GM13976 (cell line): ENCODE data around the gene C3orf62.

ENCODE experiments used
- DNase-seq: peaks from one replicate; pipeline ENCODE4 v3.0.0; 2012; ENCODE audit warnings: low spot score
- in situ Hi-C: fragments of 300-500 bp; cut with MboI; formaldehyde crosslinking; loops from one replicate; pipeline ENCODE4 v1.12.0; 2022; ENCODE audit warnings: low sequenced_read_pairs, mixed read lengths, inconsistent platforms; ENCODE audit not compliant: unreplicated experiment
- TF ChIP-seq, protein P1 (sequence below): IDR thresholded peaks from 2 replicates; pipeline ENCODE4 v1.5.1; 2012; ENCODE audit warnings: borderline replicate concordance, mild to moderate bottlenecking; ENCODE audit not compliant: insufficient read depth; ENCODE audit errors: extremely low read depth, missing control alignments, control extremely low read depth

C3orf62 gene

DNA sequence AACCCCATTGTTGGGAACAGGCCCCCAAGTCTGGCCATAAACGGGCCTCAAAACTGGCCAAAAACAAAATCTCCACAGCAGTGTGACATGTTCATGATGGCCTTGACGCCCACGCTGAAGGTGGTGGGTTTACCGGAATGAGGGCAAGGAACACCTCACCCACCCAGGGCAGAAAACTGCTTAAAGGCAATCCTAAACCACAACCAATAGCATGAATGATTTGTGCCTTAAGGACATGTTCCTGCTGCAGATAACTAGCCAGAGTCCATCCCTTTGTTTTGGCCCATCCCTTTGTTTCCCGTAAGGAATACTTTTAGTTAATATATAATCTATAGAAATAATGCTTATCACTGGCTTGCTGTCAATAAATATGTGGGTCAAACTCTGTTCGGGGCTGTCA lies 57.9 kb downstream of the C3orf62 start:
- TF ChIP-seq, protein P1, sequence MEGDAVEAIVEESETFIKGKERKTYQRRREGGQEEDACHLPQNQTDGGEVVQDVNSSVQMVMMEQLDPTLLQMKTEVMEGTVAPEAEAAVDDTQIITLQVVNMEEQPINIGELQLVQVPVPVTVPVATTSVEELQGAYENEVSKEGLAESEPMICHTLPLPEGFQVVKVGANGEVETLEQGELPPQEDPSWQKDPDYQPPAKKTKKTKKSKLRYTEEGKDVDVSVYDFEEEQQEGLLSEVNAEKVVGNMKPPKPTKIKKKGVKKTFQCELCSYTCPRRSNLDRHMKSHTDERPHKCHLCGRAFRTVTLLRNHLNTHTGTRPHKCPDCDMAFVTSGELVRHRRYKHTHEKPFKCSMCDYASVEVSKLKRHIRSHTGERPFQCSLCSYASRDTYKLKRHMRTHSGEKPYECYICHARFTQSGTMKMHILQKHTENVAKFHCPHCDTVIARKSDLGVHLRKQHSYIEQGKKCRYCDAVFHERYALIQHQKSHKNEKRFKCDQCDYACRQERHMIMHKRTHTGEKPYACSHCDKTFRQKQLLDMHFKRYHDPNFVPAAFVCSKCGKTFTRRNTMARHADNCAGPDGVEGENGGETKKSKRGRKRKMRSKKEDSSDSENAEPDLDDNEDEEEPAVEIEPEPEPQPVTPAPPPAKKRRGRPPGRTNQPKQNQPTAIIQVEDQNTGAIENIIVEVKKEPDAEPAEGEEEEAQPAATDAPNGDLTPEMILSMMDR = no peak
- no peak for DNase-seq
- in situ Hi-C loops = no loop called here
